Hepatocyte (in vitro differentiated cells): ENCODE data around the gene DAB2IP. TPM values are rescaled to one million over a fixed set of nuclear protein-coding genes. Genes with fewer than 3 reads are reported as not detected.

ENCODE experiments used
- DNase-seq: peaks from one replicate; pipeline ENCODE4 v3.0.0-alpha.2; 2016; ENCODE audit warnings: low spot score
- H2AFZ ChIP-seq: fragments of 200-600 bp; sonication (generic); 2 replicates; pipeline ENCODE4 v1.6.0; 2016; ENCODE audit warnings: antibody characterized with exemption, mild to moderate bottlenecking
- H3K27ac ChIP-seq: fragments of 200-600 bp; sonication (generic); 2 replicates; pipeline ENCODE4 v1.5.1; 2016; ENCODE audit warnings: mild to moderate bottlenecking
- H3K27me3 ChIP-seq: fragments of 200-600 bp; sonication (generic); 2 replicates; pipeline ENCODE4 v1.6.1; 2016
- H3K36me3 ChIP-seq: fragments of 200-600 bp; sonication (generic); replicated peaks from 2 replicates; pipeline ENCODE4 v1.5.1; 2016; ENCODE audit warnings: low read depth; ENCODE audit not compliant: insufficient read depth
- H3K4me1 ChIP-seq: fragments of 200-600 bp; sonication (generic); 2 replicates; pipeline ENCODE4 v1.5.1; 2016; ENCODE audit warnings: mild to moderate bottlenecking, moderate library complexity; ENCODE audit not compliant: insufficient read depth
- H3K4me2 ChIP-seq: fragments of 200-600 bp; sonication (generic); 2 replicates; pipeline ENCODE4 v1.6.0; 2016
- H3K4me3 ChIP-seq: fragments of 200-600 bp; sonication (generic); 2 replicates; pipeline ENCODE4 v1.5.1; 2016; ENCODE audit warnings: mild to moderate bottlenecking
- H3K79me2 ChIP-seq: fragments of 200-600 bp; sonication (generic); 2 replicates; pipeline ENCODE4 v1.6.0; 2017; ENCODE audit warnings: mild to moderate bottlenecking
- H3K9me2 ChIP-seq: fragments of 200-600 bp; sonication (generic); replicated peaks from 2 replicates; pipeline ENCODE4 v1.6.0; 2017; ENCODE audit warnings: mild to moderate bottlenecking; ENCODE audit not compliant: insufficient read depth
- H3K9me3 ChIP-seq: fragments of 200-600 bp; sonication (generic); 2 replicates; pipeline ENCODE4 v1.5.1; 2016; ENCODE audit warnings: low read depth, mild to moderate bottlenecking
- H4K20me1 ChIP-seq: fragments of 200-600 bp; sonication (generic); 2 replicates; pipeline ENCODE4 v1.6.0; 2016; ENCODE audit warnings: mild to moderate bottlenecking; ENCODE audit not compliant: insufficient read depth, poor library complexity, severe bottlenecking
- CTCF ChIP-seq: fragments of 200-600 bp; sonication (generic); IDR thresholded peaks from 2 replicates; pipeline ENCODE4 v1.5.1; 2016; ENCODE audit warnings: antibody characterized with exemption, mild to moderate bottlenecking; ENCODE audit not compliant: poor library complexity
- EZH2 ChIP-seq: fragments of 200-600 bp; sonication (generic); IDR thresholded peaks from 2 replicates; pipeline ENCODE4 v1.6.1; 2016; ENCODE audit warnings: antibody characterized with exemption, mild to moderate bottlenecking, borderline replicate concordance
- EZH2phosphoT487 ChIP-seq: fragments of 200-600 bp; sonication (generic); IDR thresholded peaks from one replicate; pipeline ENCODE4 v1.6.1; 2018; ENCODE audit warnings: antibody characterized with exemption, mild to moderate bottlenecking, low read depth, moderate library complexity; ENCODE audit not compliant: unreplicated experiment, severe bottlenecking
- WGBS: methylation state at CpG from one replicate; pipeline ENCODE4 v1.1.6; 2016; ENCODE audit warnings: low lambda C conversion rate; ENCODE audit errors: missing lambda C conversion rate; 5-methylcytosine and 5-hydroxymethylcytosine counted together
- polyA plus RNA-seq: library from polyadenylated mRNA; unstranded; fragments of >200 nt; fragmentation: Nextera tagmentation; extraction: Ambion mirVana; gene quantifications from 2 replicates; pipeline ENCODE4 v1.2.1, GENCODE V29; 2016
- total RNA-seq: library from RNA; depleted of rRNA; stranded (reverse); fragments of >200 nt; gene quantifications from 2 replicates; pipeline ENCODE4 v1.2.3, GENCODE V29; 2014

The DAB2IP gene
- total and polyA plus RNA-seq, 2 experiments from 2014 or later, result 11.6 to 31.0 TPM

DNA sequence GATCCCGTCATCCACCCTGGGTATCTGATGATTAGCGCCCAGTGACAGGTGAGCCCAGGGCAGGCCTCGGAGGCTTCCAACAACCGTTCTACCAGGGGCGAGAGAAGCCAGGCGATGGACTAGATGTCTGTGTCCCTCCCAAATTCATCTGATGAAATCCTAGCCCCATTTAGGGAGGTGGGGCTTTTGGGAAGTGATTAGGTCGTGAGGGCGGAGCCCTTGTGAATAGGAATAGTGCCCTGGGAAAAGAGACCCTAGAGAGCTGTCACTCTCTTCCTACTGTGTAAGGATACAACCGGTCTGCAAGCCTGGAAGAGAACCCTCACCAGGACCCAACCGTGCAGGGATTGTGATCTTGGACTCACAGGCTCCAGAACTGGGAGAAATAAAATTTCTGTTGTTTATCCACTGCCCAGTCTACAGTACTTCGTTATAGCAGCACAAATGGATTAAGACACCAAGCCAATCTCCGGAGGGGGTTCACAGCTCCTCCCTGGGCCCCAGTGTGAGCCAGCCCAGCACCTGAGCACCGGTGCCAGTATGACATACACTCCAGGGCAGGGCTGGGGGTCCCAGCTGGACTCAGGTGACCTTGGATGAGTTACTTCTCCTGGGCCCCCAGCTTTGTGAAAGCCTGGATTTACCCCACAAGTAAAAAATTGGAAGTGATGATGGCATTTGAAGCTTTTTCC, 162.2 kb downstream of the DAB2IP start:
- Histone ChIP-seq H3K36me3 (no peaks in the 10 kb centered on the region), H3K4me2 (no peak overlapping the region), H3K4me3 (no peak overlapping the region), H3K27ac (no peak overlapping the region), H4K20me1 (no peaks in the 10 kb centered on the region), H3K9me2 (no peaks in the 10 kb centered on the region), H3K79me2 (no peaks in the 10 kb centered on the region), H3K4me1 (no peaks in the 10 kb centered on the region), H3K27me3 (no peaks in the 10 kb centered on the region), H3K9me3 (no peaks in the 10 kb centered on the region), H2AFZ (no peak overlapping the region)
- 89% methylated on average over 13 of the region's 13 CpGs for WGBS
- no peak for DNase-seq
- TF ChIP-seq EZH2, result no peak
- no peak for TF ChIP-seq CTCF
- no peak for TF ChIP-seq EZH2phosphoT487

GRCh38 chr9:121814594-121814993, 163.2 kb downstream of the DAB2IP start:
- no peak for DNase-seq
- no peaks in the 10 kb centered on the region for H3K9me2 ChIP-seq
- no peaks in the 10 kb centered on the region for H3K27me3 ChIP-seq
- H3K36me3 ChIP-seq, result no peaks in the 10 kb centered on the region
- TF ChIP-seq CTCF (no peak), EZH2phosphoT487 (no peak), EZH2 (no peak)
- H3K4me1 ChIP-seq, result peaks cover 4% of the 10 kb centered on the region
- no peaks in the 10 kb centered on the region for H3K79me2 ChIP-seq
- H3K4me2 ChIP-seq, result no peak overlapping the region
- WGBS, result 81% methylated on average over 11 of the region's 11 CpGs
- no peak overlapping the region for H2AFZ ChIP-seq
- H3K27ac ChIP-seq, result no peak overlapping the region
- H4K20me1 ChIP-seq, result no peaks in the 10 kb centered on the region
- H3K4me3 ChIP-seq, result no peak overlapping the region
- H3K9me3 ChIP-seq, result no peaks in the 10 kb centered on the region

GRCh38 chr9:121815084-121815483, 163.7 kb downstream of the DAB2IP start:
- Histone ChIP-seq H3K4me2 (no peak overlapping the region), H4K20me1 (no peaks in the 10 kb centered on the region), H3K27me3 (no peaks in the 10 kb centered on the region), H3K9me2 (no peaks in the 10 kb centered on the region), H2AFZ (no peak overlapping the region), H3K9me3 (no peaks in the 10 kb centered on the region), H3K4me3 (no peak overlapping the region), H3K4me1 (peaks cover 8% of the 10 kb centered on the region), H3K79me2 (no peaks in the 10 kb centered on the region), H3K27ac (no peak overlapping the region), H3K36me3 (no peaks in the 10 kb centered on the region)
- no peak for DNase-seq
- 75% methylated on average over 6 of the region's 6 CpGs for WGBS
- no peak for TF ChIP-seq EZH2
- no peak for TF ChIP-seq CTCF
- no peak for TF ChIP-seq EZH2phosphoT487
